ENCODE results near the gene BIRC5.

Gene BIRC5

GRCh38 chr17:78256707-78257591, 42.9 kb downstream of the BIRC5 start:
- DNase-seq = no peak

- no peak for DNase-seq
Measured at GRCh38 chr17:78257810-78258322, 43.8 kb downstream of the BIRC5 start.

GRCh38 chr17:78258323-78259191, 44.5 kb downstream of the BIRC5 start:
- peak in 1 of 14 donors; percentile 36 for DNase-seq

- DNase-seq = no peak
Measured at GRCh38 chr17:78259192-78259554, 45.1 kb downstream of the BIRC5 start.

GRCh38 chr17:78263063-78263735, 49.1 kb downstream of the BIRC5 start:
- peak in 1 of 14 donors; percentile 11 for DNase-seq

GRCh38 chr17:78263736-78264340, 49.8 kb downstream of the BIRC5 start:
- no peak for DNase-seq

- no peak for DNase-seq
Measured at GRCh38 chr17:78264590-78264989, 50.5 kb downstream of the BIRC5 start.

- DNase-seq = no peak
Measured at GRCh38 chr17:78265121-78265520, 51.1 kb downstream of the BIRC5 start.

- DNase-seq = no peak
Measured at GRCh38 chr17:78266231-78266631, 52.2 kb downstream of the BIRC5 start.

- DNase-seq = no peak
Measured at GRCh38 chr17:78266771-78267170, 52.7 kb downstream of the BIRC5 start.

GRCh38 chr17:78267253-78268073, 53.4 kb downstream of the BIRC5 start:
- DNase-seq = no peak

GRCh38 chr17:78268191-78268874, 54.3 kb downstream of the BIRC5 start:
- no peak for DNase-seq

GRCh38 chr17:78268951-78269905, 55.2 kb downstream of the BIRC5 start:
- peak in 1 of 14 donors; percentile 28 for DNase-seq

- DNase-seq = no peak
Measured at GRCh38 chr17:78269955-78270381, 55.9 kb downstream of the BIRC5 start.

- no peak for DNase-seq
Measured at GRCh38 chr17:78271419-78272170, 57.5 kb downstream of the BIRC5 start.

GRCh38 chr17:78272181-78272913, 58.3 kb downstream of the BIRC5 start:
- peak in 1 of 14 donors; percentile 40 for DNase-seq

GRCh38 chr17:78272914-78273258, 58.8 kb downstream of the BIRC5 start:
- DNase-seq = no peak

- DNase-seq = no peak
Measured at GRCh38 chr17:78273813-78274212, 59.8 kb downstream of the BIRC5 start.

Measured in C1 segment of cervical spinal cord (tissue), 14 donors.